HG03342 (cell line): ENCODE data around the gene RASL12.
"Not testable (repeated sequence)": the region's sequence is repeated elsewhere in the genome, so short reads cannot be mapped to it uniquely, and the experiment has no call there.

Source experiments
- ATAC-seq: cut with Tn5 transposase; IDR thresholded peaks from one replicate; pipeline ENCODE4 v1.9.1; 2021; ENCODE audit warnings: mild to moderate bottlenecking, moderate library complexity; ENCODE audit not compliant: unreplicated experiment

RASL12 gene

GRCh38 chr15:65032801-65033537 is 34.8 kb downstream of the RASL12 start:
- ATAC-seq = no peak

- ATAC-seq = no peak
Observed at GRCh38 chr15:65029736-65030208, 38.0 kb downstream of the RASL12 start.

- peak; percentile 66 for ATAC-seq
Observed at GRCh38 chr15:65028921-65029735, 38.7 kb downstream of the RASL12 start, which contains the start of gene MTFMT. MTFMT (minus strand) TSS chr15:65029639; CDS start chr15:65029613, 26 bp downstream.

GRCh38 chr15:65028338-65028737 is 39.5 kb downstream of the RASL12 start:
- ATAC-seq = no peak

- no peak for ATAC-seq
Observed at GRCh38 chr15:65027593-65027992, 40.2 kb downstream of the RASL12 start.

GRCh38 chr15:65026756-65027155 is 41.0 kb downstream of the RASL12 start:
- no peak for ATAC-seq

- ATAC-seq = no peak
Observed at GRCh38 chr15:65021488-65021887, 46.3 kb downstream of the RASL12 start.

- no peak for ATAC-seq
Observed at GRCh38 chr15:65020419-65020818, 47.4 kb downstream of the RASL12 start.

GRCh38 chr15:65011198-65011597 is 56.6 kb downstream of the RASL12 start:
- not testable (repeated sequence) for ATAC-seq

- no peak for ATAC-seq
Observed at GRCh38 chr15:65008983-65009382, 58.8 kb downstream of the RASL12 start.

- no peak for ATAC-seq
Observed at GRCh38 chr15:65006876-65007275, 60.9 kb downstream of the RASL12 start.

GRCh38 chr15:65004993-65005392 is 62.8 kb downstream of the RASL12 start:
- no peak for ATAC-seq
